GM21528 (cell line): ENCODE measurements around the gene ZBTB18.
"Not testable (repeated sequence)": the region's sequence is repeated elsewhere in the genome, so short reads cannot be mapped to it uniquely, and the experiment has no call there.

ENCODE experiments used
- ATAC-seq: cut with Tn5 transposase; IDR thresholded peaks from one replicate; pipeline ENCODE4 v1.9.1; 2021; ENCODE audit warnings: mild to moderate bottlenecking, moderate library complexity; ENCODE audit not compliant: unreplicated experiment, low FRiP score

The ZBTB18 gene

DNA sequence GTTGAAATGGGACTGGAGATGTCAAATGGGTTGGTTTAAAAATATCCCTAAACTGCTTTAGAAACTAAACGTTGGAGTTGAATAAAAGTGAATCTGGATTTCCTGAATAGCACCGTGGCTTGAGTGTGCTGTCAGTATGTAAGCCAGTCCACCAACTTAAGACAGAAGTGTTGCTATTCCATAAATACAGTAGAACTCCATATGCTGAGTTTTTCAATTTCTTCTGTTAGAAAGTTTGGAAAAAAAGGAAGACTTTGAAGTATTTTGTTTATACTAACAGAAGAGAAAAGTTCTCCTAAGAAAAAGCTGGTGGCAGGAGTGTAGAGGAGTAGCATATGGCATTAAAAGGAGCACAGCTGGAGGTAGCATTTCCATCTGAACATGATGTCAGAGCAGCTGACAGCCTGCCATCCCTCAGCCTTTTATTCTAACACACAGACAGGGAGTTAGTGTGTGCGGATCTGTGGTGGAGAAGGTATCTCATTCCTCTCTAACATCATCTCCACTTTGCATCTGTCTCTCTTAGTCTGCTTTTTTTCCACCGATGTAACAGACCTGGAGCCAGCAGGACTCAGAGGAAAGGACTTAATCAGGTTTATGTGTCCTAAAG is at the start of gene ZBTB18:
Gene ZBTB18 (plus strand): TSS at position 449 of the 610 bp plus-strand sequence. CDS start 149 bp downstream, at position 598.
- no peak for ATAC-seq

DNA sequence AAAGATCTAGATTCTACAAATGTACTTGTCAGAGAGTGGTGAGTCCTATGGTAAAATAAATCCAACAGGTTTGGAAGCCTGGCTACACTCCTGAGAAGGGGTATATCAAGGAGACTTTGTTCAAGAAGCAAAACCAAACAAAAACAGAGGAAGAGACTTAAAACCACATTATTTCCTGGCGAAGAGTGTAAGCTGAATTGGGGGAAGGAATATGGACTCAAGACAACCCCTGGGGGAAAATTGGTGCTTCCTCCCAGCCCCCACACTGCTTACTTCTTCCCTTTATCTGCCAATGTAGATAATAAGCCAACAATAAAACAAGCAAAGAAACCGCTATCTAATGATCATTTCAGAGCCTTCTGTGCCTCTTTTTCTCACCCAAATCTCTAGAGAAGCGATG is 48.4 kb upstream of the ZBTB18 start:
- ATAC-seq, result no peak

DNA sequence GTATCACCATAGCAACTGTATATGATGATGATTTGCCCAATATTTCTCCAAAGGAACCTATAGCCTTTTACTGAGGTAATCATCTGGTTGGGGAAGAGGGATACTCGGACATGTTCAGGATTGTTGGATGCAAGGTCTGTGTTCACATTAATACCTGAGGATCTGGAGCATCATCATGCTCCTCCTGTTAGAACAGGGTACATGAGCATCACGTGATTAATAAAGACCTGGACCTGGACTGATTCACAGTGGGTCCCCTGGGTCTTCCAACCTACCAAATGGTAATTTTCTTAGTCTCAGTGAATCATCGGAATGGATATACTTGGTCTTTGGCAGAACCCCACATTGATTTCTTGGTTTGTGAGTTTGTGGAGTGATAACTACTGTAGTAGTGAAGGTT is 45.6 kb upstream of the ZBTB18 start:
- no peak for ATAC-seq

DNA sequence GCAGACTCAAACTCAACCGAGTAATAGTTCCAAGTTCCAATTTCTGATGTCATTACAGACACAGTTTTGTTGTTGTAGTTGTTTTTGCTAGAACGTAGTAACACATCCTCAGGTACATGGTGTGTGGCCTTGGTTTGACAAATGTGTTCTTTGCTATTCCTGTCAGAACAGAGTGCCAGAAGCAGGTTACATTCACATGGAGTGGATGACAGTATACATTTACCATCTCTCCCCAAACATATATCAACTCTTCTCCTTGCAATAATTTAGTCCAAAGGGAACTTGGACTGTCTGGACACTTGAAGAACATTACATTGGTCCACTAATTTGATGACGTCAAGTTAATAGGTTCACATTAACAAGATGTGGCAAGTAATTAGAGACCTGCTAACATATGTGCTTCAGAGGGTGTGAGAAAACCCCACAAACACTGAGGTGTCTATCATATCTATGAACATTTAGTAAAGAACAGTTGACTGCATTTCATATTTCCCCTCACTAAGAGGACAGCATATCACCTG is 44.6 kb upstream of the ZBTB18 start:
- no peak for ATAC-seq

DNA sequence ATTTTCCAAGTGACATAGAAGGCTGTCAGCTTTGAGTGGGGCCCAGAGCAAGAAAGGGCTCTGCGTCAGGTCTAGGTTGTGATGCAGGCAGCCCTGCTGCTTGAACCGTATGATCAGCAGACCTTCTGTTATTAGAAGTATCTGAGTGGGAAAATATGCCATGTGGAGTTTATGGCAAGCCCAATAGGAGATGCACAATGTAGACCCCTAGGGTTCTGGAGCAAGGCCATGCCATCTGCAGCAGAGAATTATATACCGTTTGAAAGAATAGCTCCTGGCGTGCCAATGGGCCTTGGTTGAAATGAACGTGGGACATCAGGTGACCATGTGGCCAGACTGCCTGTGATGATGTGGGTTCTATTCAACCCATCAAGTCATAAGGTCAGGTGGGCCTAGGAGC is 44.1 kb upstream of the ZBTB18 start:
- ATAC-seq, result no peak

- ATAC-seq, result no peak
These were observed 40.9 kb upstream of the ZBTB18 start for GRCh38 chr1:244010191-244010590.

DNA sequence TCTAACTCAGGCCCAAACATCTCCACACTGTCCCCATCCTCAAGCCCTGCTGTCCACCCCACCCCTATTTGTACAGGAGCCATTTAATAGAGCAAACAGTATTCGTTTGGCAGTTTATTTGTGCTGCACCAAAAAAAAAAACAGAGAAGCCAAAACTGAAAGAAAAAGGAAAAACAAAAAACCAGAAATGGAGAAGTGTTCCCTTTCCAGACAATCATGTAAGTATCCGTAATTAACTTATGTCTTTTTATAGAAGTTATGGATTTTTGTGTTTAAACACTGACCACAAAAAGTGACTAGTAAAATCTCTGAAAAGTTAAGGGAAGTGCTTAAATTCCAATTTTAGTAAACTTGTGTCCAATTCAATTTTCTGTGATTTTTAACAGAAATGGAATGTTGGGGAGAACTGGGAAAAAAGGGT is 40.4 kb upstream of the ZBTB18 start:
- ATAC-seq, result no peak

GRCh38 chr1:244011271-244011670 is 39.8 kb upstream of the ZBTB18 start:
- ATAC-seq, result no peak

GRCh38 chr1:244011786-244012185 is 39.3 kb upstream of the ZBTB18 start:
- no peak for ATAC-seq

- ATAC-seq, result no peak
These were observed 38.9 kb upstream of the ZBTB18 start for GRCh38 chr1:244012202-244012601.

GRCh38 chr1:244013100-244013499 is 38.0 kb upstream of the ZBTB18 start:
- ATAC-seq, result no peak

DNA sequence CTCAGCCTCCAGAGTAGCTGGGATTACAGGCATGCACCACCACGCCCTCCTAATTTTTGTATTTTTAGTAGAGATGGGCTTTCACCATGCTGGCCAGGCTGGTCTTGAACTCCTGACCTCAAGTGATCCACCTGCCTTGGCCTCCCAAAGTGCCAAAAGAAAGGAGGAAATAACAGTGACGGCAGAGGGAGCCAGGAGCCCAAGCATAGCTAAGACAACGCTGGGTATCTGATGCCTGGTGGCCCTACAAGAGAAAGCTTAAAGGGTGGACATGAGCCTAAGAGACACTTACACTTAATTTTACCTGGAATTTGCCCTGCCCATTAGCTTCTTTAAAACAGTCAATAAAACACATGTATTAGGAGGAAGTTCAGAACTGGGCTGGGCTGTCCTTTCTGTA is 36.2 kb upstream of the ZBTB18 start:
- ATAC-seq, result not testable (repeated sequence)

DNA sequence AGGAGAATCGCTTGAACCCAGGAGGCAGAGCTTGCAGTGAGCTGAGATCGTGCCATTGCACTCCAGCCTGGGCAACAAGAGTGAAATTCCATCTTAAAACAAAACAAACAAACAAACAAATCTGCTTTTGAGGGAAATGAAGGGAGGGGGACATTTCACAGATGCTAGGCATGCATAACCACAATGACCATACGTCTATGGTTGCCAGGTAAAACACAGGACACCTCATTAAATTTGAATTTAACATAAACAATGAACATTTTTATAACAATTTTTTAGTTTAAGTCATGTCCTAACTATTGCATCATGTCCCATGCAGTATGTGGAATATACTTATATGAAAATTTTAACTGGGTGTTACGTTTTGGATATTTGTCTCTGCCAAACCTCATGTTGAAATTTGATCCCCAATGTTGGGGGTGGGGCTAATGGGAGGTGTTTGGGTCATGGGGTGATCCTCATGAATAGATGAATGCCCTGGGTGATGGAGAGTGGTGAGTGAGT is 31.0 kb upstream of the ZBTB18 start:
- ATAC-seq, result no peak

GRCh38 chr1:244021427-244021826 is 29.7 kb upstream of the ZBTB18 start:
- ATAC-seq, result no peak

GRCh38 chr1:244022311-244022710 is 28.8 kb upstream of the ZBTB18 start:
- no peak for ATAC-seq

- no peak for ATAC-seq
These were observed 28.1 kb upstream of the ZBTB18 start for GRCh38 chr1:244022864-244023440.

DNA sequence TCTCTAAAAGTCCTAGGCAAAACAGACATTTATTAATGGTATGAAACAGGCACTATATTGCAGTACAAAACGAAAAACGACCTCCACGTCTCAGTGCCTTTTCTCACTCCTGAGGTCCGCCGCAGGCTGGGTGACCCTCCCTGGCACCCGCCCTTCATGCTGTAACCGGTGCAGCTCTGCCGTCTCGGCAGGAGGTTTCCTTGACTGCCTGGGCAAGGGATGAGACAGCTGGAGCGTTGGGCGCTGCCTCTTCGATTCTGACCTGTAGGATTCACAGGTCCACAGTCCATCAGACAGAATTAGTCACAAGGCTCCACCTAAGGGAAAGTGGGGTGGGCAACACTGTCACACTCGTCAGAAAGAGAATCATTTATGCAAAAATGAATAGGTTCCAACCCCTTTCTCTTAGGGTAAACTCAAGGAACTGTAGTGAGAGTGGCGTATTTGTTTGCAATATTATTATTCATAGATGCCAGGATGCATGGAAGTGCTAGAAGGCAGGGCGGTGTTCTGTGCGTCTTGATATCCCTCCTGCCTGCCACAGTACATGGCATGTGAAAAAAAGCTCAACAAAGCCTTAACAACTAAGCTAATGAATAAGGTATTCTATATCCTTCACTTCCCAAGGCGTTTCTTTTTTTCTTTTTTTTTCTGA is 23.5 kb upstream of the ZBTB18 start:
- no peak for ATAC-seq

- no peak for ATAC-seq
These were observed 22.4 kb upstream of the ZBTB18 start for GRCh38 chr1:244028701-244029100.

- ATAC-seq, result no peak
These were observed 22.0 kb upstream of the ZBTB18 start for GRCh38 chr1:244029124-244029523.

- no peak for ATAC-seq
These were observed 20.5 kb upstream of the ZBTB18 start for GRCh38 chr1:244030481-244031040.

- no peak for ATAC-seq
These were observed 15.7 kb upstream of the ZBTB18 start for GRCh38 chr1:244035358-244035757.
